Stimulated activated CD8-positive, alpha-beta memory T cell treated with anti-CD3 and anti-CD28 coated beads, Interleukin-15, amount 100 ng/mL, for 48 hours (primary cell): ENCODE data around the gene GAS7.

ENCODE experiments used
- DNase-seq, 2 donors: peaks; one replicate each; pipeline ENCODE4 v3.0.0-alpha.2; 2020; ENCODE audit warnings: low read depth in 2 of 2

Gene GAS7

DNA sequence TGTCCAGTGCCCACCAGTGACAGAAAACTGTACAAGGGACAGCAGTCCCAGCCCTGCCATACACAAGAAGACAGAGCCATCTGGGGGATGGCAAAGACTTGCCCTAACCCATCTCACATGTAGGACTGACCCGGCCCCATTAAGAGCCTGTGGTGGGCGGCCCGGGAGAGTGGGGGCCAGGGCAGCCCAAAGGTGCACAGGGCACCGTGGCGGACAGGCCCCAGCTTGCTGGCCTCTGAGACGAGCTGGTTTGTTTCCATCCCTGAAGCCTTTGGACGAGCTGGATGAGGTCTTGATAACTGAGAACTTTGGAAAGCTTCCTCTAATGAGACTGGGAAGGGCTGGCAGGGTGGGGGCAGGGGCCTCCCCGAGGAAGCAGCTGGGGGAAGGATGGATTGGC, 282.3 kb downstream of the GAS7 start:
- no peak for DNase-seq

GRCh38 chr17:9913476-9913875, 284.9 kb downstream of the GAS7 start:
- no peak for DNase-seq

- DNase-seq, result no peak
Observed at GRCh38 chr17:9912121-9913099, 286.0 kb downstream of the GAS7 start.

GRCh38 chr17:9911089-9911488, 287.3 kb downstream of the GAS7 start:
- DNase-seq, result no peak

GRCh38 chr17:9908649-9909042, 289.8 kb downstream of the GAS7 start:
- no peak for DNase-seq

DNA sequence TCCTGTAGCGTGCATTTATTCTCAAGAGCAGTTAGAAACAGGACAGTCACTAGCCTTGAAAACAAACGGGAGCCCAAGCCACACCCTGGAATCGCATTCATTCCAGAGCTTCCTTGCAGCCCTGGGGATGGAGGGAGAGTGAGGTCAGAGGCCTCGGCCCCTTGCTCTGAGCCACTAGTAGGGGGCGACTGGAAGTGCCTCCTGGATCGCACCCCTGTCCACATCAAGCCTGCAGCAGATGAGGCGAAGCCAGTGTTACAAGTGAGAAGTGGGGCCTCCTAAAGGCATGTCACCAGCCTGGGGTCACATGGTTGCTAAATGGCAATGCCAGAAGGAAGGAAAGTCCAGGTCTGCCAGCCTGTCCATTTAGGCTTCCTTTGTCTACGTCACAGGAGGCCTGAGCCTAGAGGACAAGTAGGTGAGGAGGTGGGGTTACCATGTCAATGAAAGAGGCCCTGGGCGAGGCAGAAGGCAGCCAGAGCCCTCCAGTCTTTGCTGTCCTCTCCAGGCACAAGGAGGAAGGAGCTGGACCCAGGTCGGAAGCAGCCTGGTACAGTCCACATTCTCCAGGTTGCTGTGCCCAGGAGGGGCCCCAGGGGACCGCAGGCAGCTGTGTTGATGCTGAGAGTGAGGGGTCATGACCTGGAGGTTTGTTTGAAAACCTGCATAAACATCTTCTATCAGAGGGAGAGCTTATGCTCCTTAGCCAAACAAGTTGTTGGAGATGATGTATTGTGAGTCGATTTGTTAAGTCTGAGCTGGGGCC, 290.3 kb downstream of the GAS7 start:
- DNase-seq, result no peak

- no peak for DNase-seq
Observed at GRCh38 chr17:9907131-9907530, 291.3 kb downstream of the GAS7 start.

DNA sequence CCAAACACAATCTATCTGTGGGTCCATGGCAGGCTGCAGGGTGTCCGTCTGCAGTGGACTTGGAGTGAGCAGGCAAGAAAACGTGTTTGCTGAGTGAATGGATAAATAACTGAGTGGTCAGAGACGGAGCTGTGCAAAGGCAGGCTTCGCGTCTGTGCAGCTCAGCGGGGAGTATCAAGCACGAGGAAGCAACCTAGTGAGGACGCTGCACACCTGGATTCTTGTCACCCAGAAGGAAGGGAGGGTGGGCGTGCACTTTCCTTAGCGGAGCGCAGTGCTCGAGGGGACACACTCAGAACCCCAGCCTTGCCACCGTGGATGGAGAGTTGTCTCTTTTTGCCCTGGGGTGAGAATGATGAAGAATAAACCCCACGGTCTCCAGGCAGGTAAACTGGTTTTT, 291.8 kb downstream of the GAS7 start:
- DNase-seq, result no peak

DNA sequence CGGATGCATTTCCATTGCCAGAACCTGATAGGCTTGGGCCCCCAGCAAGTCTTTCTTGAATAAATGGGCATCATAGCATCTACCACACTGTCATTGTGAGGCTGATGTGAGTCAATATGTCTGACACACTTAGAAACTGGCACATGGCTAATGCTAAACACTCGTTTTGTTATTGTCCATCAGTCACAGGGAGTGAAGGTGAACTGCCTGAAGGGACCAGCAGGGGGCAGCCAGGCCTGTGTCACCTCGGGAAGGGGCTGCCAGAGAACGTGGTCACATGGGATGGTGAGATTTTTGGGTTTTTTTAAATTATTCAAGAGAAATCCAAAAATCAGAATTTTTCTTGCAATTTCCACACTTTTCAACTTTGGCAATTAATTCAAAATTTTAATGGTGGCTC, 292.5 kb downstream of the GAS7 start:
- no peak for DNase-seq

- DNase-seq, result no peak
Observed at GRCh38 chr17:9905078-9905415, 293.4 kb downstream of the GAS7 start, which contains the start of gene RCVRN. TSS of gene RCVRN (minus strand) at chr17:9905271. CDS start at chr17:9905180, 91 bp downstream.

DNA sequence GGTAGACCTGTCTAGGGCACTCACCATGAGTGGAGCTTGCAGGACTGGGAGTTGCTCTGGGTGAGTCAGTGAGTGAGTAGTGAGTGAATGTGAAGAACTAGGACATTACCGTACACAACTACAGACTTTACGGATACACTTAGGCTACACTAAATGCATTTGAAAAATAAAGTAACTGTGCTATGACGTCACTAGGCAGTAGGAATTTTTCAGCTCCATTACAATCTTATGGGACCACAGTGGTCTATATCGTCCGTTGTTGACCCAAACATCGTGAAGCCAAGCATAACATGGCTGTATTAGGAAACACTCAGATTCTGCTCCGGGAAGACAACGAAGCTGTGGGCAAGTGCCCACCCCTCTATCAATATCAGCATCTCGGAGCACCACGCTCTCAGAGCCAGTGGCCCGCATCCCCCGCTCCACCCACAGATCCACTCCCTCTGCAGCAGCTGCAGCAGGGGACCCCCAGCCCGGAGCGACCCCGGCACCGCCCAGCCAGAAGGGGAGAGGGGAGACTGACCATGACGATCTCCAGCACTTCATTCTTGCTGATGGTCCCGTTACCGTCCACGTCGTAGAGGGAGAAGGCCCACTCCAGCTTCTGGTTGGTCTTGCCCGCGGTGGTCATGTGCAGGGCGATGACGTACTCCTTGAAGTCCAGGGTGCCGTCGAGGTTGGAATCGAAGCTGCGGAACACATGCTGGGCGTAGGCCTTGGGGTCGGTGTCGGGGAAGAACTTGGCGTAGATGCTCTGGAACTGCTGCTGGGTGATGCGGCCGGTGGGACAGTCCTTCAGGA, 293.9 kb downstream of the GAS7 start:
- DNase-seq, result no peak

DNA sequence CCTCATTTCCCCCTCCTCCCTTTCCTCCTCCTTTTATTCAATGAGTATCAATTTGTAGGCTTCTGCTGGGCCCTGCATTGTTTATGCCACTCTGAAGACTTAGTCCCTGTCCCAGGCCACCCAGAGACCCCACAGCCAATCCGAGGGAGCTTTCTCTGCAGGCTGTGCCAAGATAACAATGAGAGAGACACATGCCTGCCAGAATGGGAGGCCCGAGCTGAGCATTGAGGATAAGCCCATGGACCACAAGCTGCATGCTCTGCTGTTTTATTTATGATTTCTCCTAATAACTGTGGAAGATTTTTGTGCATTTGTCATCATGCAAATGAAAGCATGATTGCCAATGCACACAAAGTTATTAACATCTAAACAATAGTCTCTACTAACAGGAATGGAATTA, 296.3 kb downstream of the GAS7 start:
- no peak for DNase-seq

DNA sequence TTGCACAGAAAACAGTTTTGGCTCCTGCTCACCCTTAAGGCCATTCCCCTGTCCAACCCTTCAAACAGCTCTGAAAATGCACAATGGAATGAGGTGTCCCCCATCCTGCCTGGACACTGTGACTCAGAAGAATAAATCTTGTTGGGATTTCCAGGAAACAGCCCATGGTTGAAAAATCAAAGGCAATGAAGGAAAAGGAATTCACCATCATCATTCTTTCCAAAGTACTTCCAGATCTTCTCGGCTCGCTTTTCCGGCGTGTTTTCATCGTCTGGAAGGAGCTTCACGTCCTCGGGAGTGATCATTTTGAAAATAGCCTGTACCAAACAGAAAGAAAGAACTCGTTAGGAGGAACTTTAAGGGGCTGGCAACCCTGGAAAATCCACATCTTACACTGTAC, 297.6 kb downstream of the GAS7 start:
- DNase-seq, result no peak

DNA sequence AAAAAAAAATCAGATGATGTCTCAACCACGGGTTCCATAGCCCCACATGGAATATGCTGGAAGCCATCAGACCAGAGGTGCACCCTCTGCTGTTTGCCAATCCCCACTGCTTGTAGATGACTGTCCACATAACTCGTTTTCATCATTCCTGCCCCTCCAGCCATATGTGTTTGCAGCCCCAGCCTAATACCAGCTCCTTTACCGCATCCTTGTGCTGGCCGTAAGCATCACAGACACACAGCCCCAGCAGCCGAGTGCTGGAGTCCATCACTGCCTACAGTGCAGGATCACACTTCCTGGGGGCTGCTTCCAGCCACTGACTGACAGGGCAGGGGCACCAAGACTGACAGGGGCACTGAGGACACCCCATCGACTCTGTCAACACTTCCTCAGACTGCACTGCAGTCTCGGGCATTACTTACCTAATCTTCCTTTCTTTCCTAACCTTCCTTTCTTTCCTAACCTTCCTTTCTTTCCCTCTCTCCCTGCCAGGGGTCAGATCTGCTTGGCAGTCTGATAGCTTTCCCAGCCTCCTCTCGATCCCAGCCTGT, 298.3 kb downstream of the GAS7 start:
- DNase-seq, result no peak

- no peak for DNase-seq
Observed at GRCh38 chr17:9899280-9900043, 298.9 kb downstream of the GAS7 start.

DNA sequence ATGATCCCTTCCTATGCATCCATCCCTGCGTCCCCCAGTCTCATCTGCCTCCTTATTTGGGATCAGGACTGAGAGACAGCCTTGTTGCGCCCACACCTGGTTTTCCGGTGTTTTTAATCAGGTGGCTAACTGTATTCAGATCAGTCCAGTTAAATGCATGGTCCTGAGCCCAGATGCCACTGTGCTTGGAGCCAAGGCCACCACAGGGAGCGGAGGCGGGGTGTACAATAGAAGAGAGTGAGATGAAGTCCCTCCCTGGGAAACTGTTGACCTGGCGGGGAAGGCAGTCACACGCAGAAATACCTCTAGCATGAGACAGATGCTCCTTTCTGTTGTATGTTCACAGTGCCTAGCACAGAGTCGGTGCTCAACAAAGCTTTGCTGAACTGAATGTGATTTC, 299.6 kb downstream of the GAS7 start:
- DNase-seq, result no peak

GRCh38 chr17:9897372-9897968, 300.9 kb downstream of the GAS7 start:
- no peak for DNase-seq

DNA sequence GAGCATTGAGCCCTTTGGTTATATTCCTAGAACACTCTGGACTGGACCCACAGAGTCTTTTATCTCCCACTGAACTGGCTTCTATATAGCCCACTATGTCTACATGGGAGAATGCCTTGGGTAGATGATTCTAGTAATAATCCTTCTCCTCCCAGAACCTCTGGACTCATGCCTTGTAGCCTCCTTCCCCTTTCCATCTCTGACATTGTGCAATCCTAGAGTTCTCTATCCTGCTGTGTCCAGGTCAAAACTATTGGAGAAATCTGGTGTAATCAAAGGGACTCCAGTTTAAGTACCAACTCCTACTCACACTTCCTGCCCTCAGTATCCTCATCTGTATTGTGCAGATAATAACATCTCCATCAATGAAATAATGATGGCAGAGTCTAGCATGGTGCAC, 302.5 kb downstream of the GAS7 start:
- no peak for DNase-seq

DNA sequence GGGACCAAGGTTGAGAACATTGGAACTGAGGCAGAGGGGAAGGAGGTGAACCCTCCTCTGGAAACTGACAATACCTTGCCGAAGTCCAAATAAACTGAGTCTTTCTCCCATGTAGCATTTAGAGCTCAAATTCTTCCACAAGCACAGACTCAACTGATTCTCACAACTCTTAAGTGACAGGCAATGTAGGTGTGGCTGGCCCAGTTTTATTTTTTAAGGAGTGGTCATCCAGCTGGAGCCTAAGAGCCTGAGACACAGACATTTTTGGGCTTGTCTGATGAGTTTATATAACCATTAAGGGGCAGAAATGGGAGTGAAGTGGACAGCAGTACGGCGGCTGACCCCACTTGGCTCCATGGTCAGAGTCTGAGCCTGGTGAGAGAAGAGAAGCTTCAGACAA, 304.2 kb downstream of the GAS7 start:
- no peak for DNase-seq

GRCh38 chr17:9893411-9894012, 304.9 kb downstream of the GAS7 start:
- DNase-seq, result no peak
